GM18861 (cell line): Measurements from ENCODE around the gene SUPT4H1.
"Not testable (repeated sequence)": the region's sequence is repeated elsewhere in the genome, so short reads cannot be mapped to it uniquely, and the experiment has no call there.

Experiments
- ATAC-seq: cut with Tn5 transposase; IDR thresholded peaks from one replicate; pipeline ENCODE4 v1.9.1; 2021; ENCODE audit not compliant: unreplicated experiment

The SUPT4H1 gene

GRCh38 chr17:58341861-58342475 is 10.0 kb downstream of the SUPT4H1 start:
- ATAC-seq, result no peak

- ATAC-seq, result not testable (repeated sequence)
These were observed 10.7 kb downstream of the SUPT4H1 start for GRCh38 chr17:58341136-58341860.

GRCh38 chr17:58340405-58340876 is 11.6 kb downstream of the SUPT4H1 start:
- ATAC-seq, result no peak

- no peak for ATAC-seq
These were observed 12.1 kb downstream of the SUPT4H1 start for GRCh38 chr17:58339755-58340404.

- ATAC-seq, result no peak
These were observed 12.9 kb downstream of the SUPT4H1 start for GRCh38 chr17:58338841-58339754.

- ATAC-seq, result no peak
These were observed 13.6 kb downstream of the SUPT4H1 start for GRCh38 chr17:58338454-58338840.

- ATAC-seq, result peak; percentile 49
These were observed 14.2 kb downstream of the SUPT4H1 start for GRCh38 chr17:58337600-58338453.

GRCh38 chr17:58337210-58337599 is 14.8 kb downstream of the SUPT4H1 start:
- ATAC-seq, result no peak

- no peak for ATAC-seq
These were observed 15.4 kb downstream of the SUPT4H1 start for GRCh38 chr17:58336456-58337209.

GRCh38 chr17:58335779-58336455 is 16.1 kb downstream of the SUPT4H1 start:
- ATAC-seq, result peak; percentile 20

GRCh38 chr17:58335061-58335731 is 16.8 kb downstream of the SUPT4H1 start:
- no peak for ATAC-seq

- ATAC-seq, result no peak
These were observed 17.3 kb downstream of the SUPT4H1 start for GRCh38 chr17:58334661-58335060.

- ATAC-seq, result no peak
These were observed 17.7 kb downstream of the SUPT4H1 start for GRCh38 chr17:58334256-58334655.

- ATAC-seq, result no peak
These were observed 18.2 kb downstream of the SUPT4H1 start for GRCh38 chr17:58333736-58334207.

- no peak for ATAC-seq
These were observed 18.9 kb downstream of the SUPT4H1 start for GRCh38 chr17:58332778-58333735.

- no peak for ATAC-seq
These were observed 19.9 kb downstream of the SUPT4H1 start for GRCh38 chr17:58331815-58332777.
